Panc1 (cell line): ENCODE results near the gene ZNF407.

ENCODE experiments used
- POLR2AphosphoS5 ChIP-seq: IDR thresholded peaks from 2 replicates; pipeline ENCODE4 v1.6.1; 2012; ENCODE audit warnings: mild to moderate bottlenecking, low read depth, low read length, moderate library complexity
- SIN3A ChIP-seq: IDR thresholded peaks from 2 replicates; pipeline ENCODE4 v1.6.1; 2012; ENCODE audit warnings: low read depth, mild to moderate bottlenecking, low read length, moderate library complexity, borderline replicate concordance; ENCODE audit not compliant: insufficient read depth
- TCF7L2 ChIP-seq: IDR thresholded peaks from 2 replicates; pipeline ENCODE4 v1.6.1; 2011; ENCODE audit warnings: mild to moderate bottlenecking, low read depth, low read length, inconsistent platforms
- TF ChIP-seq, protein P1 (sequence below), 2 experiments: IDR thresholded peaks; 2 replicates each; pipeline ENCODE4 v1.6.1; 2011 to 2012; ENCODE audit warnings: low read depth in 2 of 2, control low read depth in 1 of 2, low read length in 1 of 2, mild to moderate bottlenecking in 1 of 2, moderate library complexity in 1 of 2; ENCODE audit not compliant: insufficient read depth in 1 of 2
- TF ChIP-seq, protein P2 (sequence below): fragments of 450-650 bp; IDR thresholded peaks from 2 replicates; pipeline ENCODE4 v1.5.1; 2017; ENCODE audit warnings: mild to moderate bottlenecking

DNA sequence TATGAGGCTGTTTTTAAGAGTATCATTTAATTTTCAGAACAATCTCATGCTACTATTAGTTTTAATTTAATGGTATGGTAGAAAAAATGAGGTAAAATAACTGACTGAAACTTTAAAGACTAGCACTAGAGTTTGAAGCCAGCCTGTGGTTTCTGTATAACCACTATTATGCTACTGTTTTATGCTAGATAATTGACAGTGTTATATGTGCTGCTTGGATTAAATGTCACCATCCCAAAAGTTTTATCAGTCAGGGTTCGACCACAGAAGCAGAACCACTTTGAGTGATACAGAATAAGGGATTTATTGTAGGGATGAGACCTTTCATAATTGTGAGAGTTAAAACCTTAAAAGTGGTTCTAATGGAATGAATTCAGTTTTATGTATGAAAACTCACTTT, 339.6 kb downstream of the ZNF407 start:
- TF ChIP-seq, protein P1, sequence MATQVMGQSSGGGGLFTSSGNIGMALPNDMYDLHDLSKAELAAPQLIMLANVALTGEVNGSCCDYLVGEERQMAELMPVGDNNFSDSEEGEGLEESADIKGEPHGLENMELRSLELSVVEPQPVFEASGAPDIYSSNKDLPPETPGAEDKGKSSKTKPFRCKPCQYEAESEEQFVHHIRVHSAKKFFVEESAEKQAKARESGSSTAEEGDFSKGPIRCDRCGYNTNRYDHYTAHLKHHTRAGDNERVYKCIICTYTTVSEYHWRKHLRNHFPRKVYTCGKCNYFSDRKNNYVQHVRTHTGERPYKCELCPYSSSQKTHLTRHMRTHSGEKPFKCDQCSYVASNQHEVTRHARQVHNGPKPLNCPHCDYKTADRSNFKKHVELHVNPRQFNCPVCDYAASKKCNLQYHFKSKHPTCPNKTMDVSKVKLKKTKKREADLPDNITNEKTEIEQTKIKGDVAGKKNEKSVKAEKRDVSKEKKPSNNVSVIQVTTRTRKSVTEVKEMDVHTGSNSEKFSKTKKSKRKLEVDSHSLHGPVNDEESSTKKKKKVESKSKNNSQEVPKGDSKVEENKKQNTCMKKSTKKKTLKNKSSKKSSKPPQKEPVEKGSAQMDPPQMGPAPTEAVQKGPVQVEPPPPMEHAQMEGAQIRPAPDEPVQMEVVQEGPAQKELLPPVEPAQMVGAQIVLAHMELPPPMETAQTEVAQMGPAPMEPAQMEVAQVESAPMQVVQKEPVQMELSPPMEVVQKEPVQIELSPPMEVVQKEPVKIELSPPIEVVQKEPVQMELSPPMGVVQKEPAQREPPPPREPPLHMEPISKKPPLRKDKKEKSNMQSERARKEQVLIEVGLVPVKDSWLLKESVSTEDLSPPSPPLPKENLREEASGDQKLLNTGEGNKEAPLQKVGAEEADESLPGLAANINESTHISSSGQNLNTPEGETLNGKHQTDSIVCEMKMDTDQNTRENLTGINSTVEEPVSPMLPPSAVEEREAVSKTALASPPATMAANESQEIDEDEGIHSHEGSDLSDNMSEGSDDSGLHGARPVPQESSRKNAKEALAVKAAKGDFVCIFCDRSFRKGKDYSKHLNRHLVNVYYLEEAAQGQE (IDR thresholded peaks at IDR 0.05; ENCODE audit: insufficient read depth in 1 of 2, low read depth in 2 of 2, low read length in 1 of 2): no peak
- TF ChIP-seq, protein P2, sequence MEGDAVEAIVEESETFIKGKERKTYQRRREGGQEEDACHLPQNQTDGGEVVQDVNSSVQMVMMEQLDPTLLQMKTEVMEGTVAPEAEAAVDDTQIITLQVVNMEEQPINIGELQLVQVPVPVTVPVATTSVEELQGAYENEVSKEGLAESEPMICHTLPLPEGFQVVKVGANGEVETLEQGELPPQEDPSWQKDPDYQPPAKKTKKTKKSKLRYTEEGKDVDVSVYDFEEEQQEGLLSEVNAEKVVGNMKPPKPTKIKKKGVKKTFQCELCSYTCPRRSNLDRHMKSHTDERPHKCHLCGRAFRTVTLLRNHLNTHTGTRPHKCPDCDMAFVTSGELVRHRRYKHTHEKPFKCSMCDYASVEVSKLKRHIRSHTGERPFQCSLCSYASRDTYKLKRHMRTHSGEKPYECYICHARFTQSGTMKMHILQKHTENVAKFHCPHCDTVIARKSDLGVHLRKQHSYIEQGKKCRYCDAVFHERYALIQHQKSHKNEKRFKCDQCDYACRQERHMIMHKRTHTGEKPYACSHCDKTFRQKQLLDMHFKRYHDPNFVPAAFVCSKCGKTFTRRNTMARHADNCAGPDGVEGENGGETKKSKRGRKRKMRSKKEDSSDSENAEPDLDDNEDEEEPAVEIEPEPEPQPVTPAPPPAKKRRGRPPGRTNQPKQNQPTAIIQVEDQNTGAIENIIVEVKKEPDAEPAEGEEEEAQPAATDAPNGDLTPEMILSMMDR: no peak
- TF ChIP-seq POLR2AphosphoS5 (no peak), TCF7L2 (no peak), SIN3A (no peak)
